ENCODE measurements around the gene ZCCHC3. TPM values are rescaled to one million over a fixed set of nuclear protein-coding genes. Genes with fewer than 3 reads are reported as not detected.

Gene ZCCHC3
- polyA plus RNA-seq, 2 of the 4 experiments (the other 2 are of a cell fraction): 17.4 to 17.7 TPM

DNA sequence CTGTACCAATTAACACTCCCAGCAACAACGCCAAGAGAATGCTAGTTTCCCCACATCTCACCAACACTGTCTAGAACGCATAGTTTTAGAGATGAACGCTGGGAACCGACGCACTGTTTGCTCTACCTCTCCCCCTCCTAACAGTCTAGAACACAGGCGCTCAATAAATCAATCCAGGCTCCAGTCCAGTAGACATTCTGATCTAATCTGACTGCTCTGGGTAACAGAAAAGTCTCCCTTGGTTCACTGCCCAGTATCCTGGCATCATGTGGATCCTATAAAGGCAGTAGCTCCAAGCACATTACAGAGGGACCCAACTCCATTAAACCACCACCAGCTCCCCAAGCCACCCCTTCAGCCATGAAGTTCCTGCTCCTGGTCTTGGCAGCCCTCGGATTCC lies 40.0 kb upstream of the ZCCHC3 start, which contains the start of gene DEFB132:
DEFB132 (plus strand) TSS at position 306 of the 400 bp plus-strand sequence; CDS start at position 361, 55 bp downstream.
- ChIA-PET POLR2A (no interaction called here), CTCF (interaction anchor here (3.8 to 4.0 kb wide), 2 partner anchors 9 to 73 kb away, joined by 21 to 26 read pairs; no protein-coding TSS in a partner anchor)
- Histone ChIP-seq H3K9me3 (no peaks in the 10 kb centered on the region), H3K4me3 (no peak within 1 kb of the TSS), H3K27ac (no peak within 1 kb of the TSS), H3K4me2 (no peak within 1 kb of the TSS), H3K4me1 (no peaks in the 10 kb centered on the region)
- ATAC-seq (no peak), FAIRE-seq (no peak), DNase-seq (ENCODE audit: low read depth in 1 of 2, low spot score in 1 of 2) (no peak)
- WGBS (ENCODE audit: missing lambda C conversion rate): 59% methylated on average over 7 of the region's 7 CpGs
- TF ChIP-seq MYC (IDR thresholded peaks at IDR 0.05; ENCODE audit: borderline replicate concordance, low read length): no peak
- TF ChIP-seq CBX2 (IDR thresholded peaks at IDR 0.05; ENCODE audit: borderline replicate concordance, low read depth): no peak
- TF ChIP-seq, protein P1, sequence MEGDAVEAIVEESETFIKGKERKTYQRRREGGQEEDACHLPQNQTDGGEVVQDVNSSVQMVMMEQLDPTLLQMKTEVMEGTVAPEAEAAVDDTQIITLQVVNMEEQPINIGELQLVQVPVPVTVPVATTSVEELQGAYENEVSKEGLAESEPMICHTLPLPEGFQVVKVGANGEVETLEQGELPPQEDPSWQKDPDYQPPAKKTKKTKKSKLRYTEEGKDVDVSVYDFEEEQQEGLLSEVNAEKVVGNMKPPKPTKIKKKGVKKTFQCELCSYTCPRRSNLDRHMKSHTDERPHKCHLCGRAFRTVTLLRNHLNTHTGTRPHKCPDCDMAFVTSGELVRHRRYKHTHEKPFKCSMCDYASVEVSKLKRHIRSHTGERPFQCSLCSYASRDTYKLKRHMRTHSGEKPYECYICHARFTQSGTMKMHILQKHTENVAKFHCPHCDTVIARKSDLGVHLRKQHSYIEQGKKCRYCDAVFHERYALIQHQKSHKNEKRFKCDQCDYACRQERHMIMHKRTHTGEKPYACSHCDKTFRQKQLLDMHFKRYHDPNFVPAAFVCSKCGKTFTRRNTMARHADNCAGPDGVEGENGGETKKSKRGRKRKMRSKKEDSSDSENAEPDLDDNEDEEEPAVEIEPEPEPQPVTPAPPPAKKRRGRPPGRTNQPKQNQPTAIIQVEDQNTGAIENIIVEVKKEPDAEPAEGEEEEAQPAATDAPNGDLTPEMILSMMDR (IDR thresholded peaks at IDR 0.05): no peak
- no peak for TF ChIP-seq SREBF2 (IDR thresholded peaks at IDR 0.05)
- no peak for TF ChIP-seq JUNB (IDR thresholded peaks at IDR 0.05)
- TF ChIP-seq, protein P2, sequence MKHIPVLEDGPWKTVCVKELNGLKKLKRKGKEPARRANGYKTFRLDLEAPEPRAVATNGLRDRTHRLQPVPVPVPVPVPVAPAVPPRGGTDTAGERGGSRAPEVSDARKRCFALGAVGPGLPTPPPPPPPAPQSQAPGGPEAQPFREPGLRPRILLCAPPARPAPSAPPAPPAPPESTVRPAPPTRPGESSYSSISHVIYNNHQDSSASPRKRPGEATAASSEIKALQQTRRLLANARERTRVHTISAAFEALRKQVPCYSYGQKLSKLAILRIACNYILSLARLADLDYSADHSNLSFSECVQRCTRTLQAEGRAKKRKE (CRISPR knock-in tag; IDR thresholded peaks at IDR 0.05; ENCODE audit: low read depth): no peak

- Histone ChIP-seq H3K27ac (no peak overlapping the region), H3K4me2 (no peak overlapping the region), H3K4me1 (no peaks in the 10 kb centered on the region), H3K9me3 (no peaks in the 10 kb centered on the region), H3K4me3 (no peak overlapping the region)
- WGBS (ENCODE audit: missing lambda C conversion rate): 35% methylated on average over 4 of the region's 4 CpGs
- no peak for FAIRE-seq
- no peak for DNase-seq (ENCODE audit: low read depth in 1 of 2, low spot score in 1 of 2)
- ATAC-seq: no peak
- no peak for TF ChIP-seq MAZ (IDR thresholded peaks at IDR 0.05; ENCODE audit: borderline replicate concordance, low read depth, low read length)
- TF ChIP-seq TFCP2L1 (CRISPR knock-in tag; IDR thresholded peaks at IDR 0.05): no peak
- no peak for TF ChIP-seq ZFP36 (IDR thresholded peaks at IDR 0.05; ENCODE audit: borderline replicate concordance, partially characterized antibody)
- TF ChIP-seq JUN (IDR thresholded peaks at IDR 0.05): no peak
- no peak for TF ChIP-seq FOSL2 (IDR thresholded peaks at IDR 0.05)
- TF ChIP-seq FOSL2 (CRISPR knock-in tag; IDR thresholded peaks at IDR 0.05): no peak
- no peak for TF ChIP-seq EHF (CRISPR knock-in tag; IDR thresholded peaks at IDR 0.05)
- TF ChIP-seq, protein P3, sequence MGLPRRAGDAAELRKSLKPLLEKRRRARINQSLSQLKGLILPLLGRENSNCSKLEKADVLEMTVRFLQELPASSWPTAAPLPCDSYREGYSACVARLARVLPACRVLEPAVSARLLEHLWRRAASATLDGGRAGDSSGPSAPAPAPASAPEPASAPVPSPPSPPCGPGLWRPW (IDR thresholded peaks at IDR 0.05): no peak
- TF ChIP-seq HOXB13 (CRISPR knock-in tag; IDR thresholded peaks at IDR 0.05; ENCODE audit: low read depth): no peak
- TF ChIP-seq HOXA7 (CRISPR knock-in tag; IDR thresholded peaks at IDR 0.05): no peak
- TF ChIP-seq CHD2 (IDR thresholded peaks at IDR 0.05; ENCODE audit: low read length, partially characterized antibody): no peak
- TF ChIP-seq POLR2A (IDR thresholded peaks at IDR 0.05; ENCODE audit: low read length): no peak
- TF ChIP-seq TP53 (CRISPR knock-in tag; IDR thresholded peaks at IDR 0.05): no peak
- no peak for TF ChIP-seq MYC (IDR thresholded peaks at IDR 0.05; ENCODE audit: borderline replicate concordance, low read length)
- no peak for TF ChIP-seq HEYL (CRISPR knock-in tag; IDR thresholded peaks at IDR 0.05)
- TF ChIP-seq FOSB (CRISPR knock-in tag; IDR thresholded peaks at IDR 0.05): no peak
- TF ChIP-seq, protein P2 (CRISPR knock-in tag; IDR thresholded peaks at IDR 0.05; ENCODE audit: low read depth): no peak
- no peak for TF ChIP-seq HDAC2 (IDR thresholded peaks at IDR 0.05)
- no peak for TF ChIP-seq BHLHE40 (IDR thresholded peaks at IDR 0.05; ENCODE audit: low read depth, low read length)
- TF ChIP-seq POLR2AphosphoS2 (conservative IDR thresholded peaks at IDR 0.05; ENCODE audit: low read length): no peak
- POLR2A ChIA-PET: interaction anchor here (0.6 to 1.0 kb wide), 2 partner anchors 39 to 66 kb away, joined by 3 read pairs; partner anchors contain the start of gene ZCCHC3
- CTCF ChIA-PET: interaction anchor here (1.1 to 4.0 kb wide), 8 partner anchors 8 to 72 kb away, joined by 3 to 26 read pairs (median 6); partner anchors contain the start of gene SOX12
These were observed 39.0 kb upstream of the ZCCHC3 start for GRCh38 chr20:258269-258858.
